HG03571 (cell line): ENCODE data around the gene RPL3.
"Not testable (repeated sequence)": the region's sequence is repeated elsewhere in the genome, so short reads cannot be mapped to it uniquely, and the experiment has no call there.

Experiments
- ATAC-seq: cut with Tn5 transposase; IDR thresholded peaks from one replicate; pipeline ENCODE4 v1.9.1; 2021; ENCODE audit not compliant: unreplicated experiment

Gene RPL3

DNA sequence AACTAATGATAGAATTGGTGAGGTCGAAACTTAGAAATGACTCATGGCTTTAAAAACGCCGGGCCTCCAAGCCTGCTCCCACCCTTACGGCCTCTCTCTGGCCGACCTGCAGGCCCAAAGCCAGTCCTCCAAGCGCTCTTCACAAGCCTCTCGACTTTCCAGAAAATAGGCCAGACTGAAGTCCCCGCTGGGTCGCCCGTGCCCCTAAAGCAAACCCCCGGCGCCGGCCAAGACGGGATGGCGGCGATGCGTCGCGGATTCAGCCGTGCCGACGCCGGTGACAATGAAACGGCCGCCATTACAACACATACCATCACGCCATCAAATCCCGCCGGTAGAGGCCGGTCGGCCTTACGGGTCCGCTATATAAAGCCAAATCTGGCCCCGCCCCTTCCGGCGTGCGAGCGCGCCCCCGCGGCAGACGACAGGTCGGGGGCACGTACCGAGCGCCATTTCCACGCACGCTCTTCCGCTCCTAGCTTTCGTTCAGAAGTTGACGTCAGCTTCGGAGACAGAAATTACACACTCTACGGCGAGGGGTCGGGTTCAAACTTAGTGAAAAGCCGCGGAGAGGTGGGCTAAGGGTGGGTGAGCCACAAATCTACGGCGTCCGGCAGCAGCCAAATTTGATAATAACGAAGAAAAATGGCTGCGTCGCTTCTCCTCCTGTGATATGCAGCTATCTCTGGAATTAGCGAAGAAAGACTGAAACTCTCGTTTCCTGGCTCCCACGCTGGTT lies at the start of gene RPL3:
TSS of gene RPL3 (minus strand) at position 340 of the 739 bp plus-strand sequence. CDS start at position 314, 26 bp downstream.
- peak; percentile 76 for ATAC-seq

GRCh38 chr22:39369186-39369585 lies 49.8 kb upstream of the RPL3 start:
- no peak for ATAC-seq

DNA sequence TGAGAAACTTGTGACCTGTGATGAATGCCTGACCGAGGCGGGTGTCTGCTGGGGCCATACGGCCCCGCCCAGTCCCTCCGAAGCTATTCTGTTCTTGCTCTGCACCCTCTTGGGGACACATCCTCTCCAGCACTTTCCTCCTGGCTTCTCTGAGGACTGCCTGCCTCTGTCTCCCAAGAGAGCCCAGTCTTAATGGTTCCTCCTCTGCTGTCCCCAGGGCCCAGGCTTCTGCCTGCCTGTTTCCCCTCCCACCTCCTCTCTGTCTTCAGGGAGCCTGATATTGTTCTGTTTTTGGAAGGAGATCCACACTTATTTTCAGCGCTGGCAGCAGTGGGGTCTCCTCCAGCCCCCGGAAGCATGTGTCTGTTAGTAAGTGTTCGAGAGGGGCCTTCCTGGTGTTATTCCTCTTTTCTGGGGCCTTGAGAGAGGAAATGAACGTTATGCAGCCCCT lies 49.1 kb upstream of the RPL3 start:
- no peak for ATAC-seq

DNA sequence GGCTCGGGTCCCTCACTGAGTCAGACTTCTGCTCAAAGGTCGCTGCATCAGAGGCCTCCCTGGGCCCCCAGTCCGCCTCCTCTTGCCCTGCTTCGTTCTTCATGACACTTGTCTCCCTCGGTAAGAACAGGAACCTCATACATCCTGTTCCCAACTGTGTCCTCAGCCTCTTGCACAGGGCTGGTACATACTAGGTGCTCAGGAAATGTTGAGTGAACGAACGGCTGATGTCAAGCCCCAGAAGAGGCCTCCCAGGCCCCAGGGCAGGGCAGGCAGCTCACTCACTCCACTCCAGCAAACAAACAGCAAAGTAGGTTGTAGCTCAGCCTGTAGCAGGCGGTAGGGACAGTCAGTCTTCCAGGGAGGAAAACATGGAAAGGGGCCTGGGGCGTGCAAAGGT lies 47.6 kb upstream of the RPL3 start:
- ATAC-seq, result no peak

DNA sequence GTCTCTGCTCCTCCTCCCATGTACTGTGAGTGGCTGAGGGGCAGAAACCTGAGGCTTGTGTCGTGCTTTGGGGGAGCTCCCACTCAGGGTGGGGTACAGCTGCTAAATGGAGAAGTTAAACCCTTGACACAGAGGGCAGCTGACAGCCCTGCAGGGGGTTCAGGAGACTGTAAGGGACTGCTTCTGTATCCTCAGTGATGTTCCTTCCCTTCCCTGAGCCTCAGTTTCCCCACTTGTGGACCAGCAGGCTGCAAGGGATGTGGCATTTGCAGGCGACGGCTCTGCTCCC lies 46.0 kb upstream of the RPL3 start:
- no peak for ATAC-seq

DNA sequence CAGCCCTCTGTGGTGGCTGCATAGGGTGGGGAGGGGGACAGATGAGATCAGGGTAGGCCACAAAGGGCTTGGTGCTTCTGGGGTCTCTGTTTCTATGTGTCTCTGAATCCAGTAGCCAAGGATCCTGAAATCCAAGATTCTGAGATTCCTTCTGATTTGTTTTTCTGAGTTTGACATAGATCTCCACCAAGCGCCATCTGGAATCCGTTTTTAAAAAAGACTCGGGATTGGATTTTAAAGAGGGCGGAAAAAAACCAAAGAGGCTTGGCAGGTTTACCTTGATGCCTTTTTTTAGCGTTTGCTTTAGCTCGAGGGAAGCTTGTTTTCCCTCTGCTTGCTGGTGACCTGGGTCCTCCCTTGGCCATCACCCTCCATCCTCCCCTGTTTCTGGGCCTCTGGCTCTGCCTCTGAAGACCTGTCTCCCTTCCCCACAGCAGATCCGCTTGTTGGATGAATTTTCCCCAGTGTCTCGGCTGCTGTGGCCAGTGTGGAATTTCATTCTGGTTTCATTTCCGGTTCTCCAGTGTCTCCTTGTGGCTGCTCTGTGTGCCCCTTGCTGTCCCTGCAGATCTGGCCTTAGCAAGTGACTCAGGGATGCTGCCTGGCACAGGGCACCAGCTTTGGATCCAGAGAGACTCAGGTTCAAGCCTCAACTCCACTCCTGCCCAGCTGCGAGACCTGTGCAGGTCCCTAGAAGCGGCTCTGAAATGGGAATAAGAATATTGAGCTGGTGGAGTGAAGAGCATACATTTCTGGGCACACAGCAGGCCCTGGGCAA lies 45.5 kb upstream of the RPL3 start:
- no peak for ATAC-seq

- ATAC-seq, result no peak
Observed at GRCh38 chr22:39363751-39364515, 44.5 kb upstream of the RPL3 start.

DNA sequence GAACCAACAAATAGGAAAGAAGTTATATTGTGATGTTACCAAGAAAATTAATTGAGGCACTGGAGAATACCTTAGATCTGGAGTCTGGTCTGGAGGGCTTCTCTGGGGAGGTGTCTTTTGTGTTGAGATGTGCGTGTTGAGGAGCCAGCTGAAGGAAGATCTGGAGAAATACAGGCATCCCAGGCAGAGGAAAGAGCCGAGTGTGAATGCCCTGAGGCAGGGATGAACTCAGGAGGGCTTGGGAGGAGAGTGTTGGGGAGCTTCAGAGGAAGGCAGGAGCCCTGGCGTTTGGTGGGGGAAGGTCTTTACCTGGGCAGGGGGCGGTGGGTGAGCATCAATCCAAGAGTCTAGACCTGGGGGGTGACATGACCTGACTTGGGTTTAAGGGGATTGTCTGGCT lies 43.5 kb upstream of the RPL3 start:
- ATAC-seq, result no peak

DNA sequence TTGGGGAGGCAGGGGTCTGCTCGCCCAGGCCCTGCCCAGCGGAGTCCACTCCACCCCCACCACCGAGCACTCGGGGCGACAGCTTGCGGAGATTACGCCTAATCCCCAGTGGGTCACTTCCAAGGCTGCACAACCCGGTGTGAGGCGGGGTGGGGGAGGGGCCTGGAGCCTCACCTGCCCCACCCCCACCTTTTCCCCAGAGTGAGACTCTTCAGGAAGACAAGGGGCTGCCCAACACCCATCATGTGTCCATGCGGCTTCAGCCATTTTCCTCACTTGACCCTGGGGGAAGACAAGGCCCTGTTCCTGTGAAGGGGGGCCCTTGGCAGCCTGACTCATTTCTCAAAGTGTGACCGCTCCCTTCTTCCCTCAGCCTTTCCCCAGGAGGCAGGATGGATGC lies 42.8 kb upstream of the RPL3 start:
- no peak for ATAC-seq

DNA sequence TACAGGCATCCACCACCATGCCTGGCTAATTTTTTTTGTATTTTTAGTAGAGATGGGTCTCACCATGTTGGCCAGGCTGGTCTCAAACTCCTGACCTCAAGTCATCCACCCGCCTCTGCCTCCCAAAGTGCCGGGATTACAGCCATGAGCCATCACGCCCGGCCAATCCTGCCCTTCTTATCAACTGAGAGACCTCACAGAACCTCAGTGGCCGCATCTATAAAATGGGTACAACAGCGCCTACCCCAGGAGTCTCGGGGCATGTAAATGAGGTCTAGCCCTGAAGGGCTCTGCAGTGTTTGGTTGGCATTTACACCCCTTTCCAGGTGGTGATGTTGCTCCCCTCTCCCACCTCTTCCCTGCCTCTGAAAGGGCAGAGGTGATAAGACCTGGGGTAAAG lies 42.1 kb upstream of the RPL3 start:
- ATAC-seq, result no peak

- no peak for ATAC-seq
Observed at GRCh38 chr22:39360674-39361413, 41.4 kb upstream of the RPL3 start.

GRCh38 chr22:39360242-39360641 lies 40.8 kb upstream of the RPL3 start:
- ATAC-seq, result no peak

- ATAC-seq, result no peak
Observed at GRCh38 chr22:39359659-39360195, 40.3 kb upstream of the RPL3 start.

DNA sequence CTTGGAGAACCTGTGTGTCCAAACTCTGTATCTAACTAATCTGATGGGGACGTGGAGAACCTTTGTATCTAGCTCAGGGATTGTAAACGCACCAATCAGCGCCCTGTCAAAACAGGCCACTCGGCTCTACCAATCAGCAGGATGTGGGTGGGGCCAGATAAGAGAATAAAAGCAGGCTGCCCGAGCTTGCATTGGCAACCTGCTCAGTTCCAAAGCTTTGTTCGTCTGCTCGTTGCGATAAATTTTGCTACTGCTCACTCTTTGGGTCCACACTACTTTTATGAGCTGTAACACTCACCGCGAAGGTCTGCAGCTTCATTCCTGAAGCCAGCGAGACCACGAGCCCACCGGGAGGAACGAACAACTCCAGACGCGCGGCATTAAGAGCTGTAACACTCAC lies 38.8 kb upstream of the RPL3 start:
- not testable (repeated sequence) for ATAC-seq

- not testable (repeated sequence) for ATAC-seq
Observed at GRCh38 chr22:39357110-39358108, 38.0 kb upstream of the RPL3 start.

DNA sequence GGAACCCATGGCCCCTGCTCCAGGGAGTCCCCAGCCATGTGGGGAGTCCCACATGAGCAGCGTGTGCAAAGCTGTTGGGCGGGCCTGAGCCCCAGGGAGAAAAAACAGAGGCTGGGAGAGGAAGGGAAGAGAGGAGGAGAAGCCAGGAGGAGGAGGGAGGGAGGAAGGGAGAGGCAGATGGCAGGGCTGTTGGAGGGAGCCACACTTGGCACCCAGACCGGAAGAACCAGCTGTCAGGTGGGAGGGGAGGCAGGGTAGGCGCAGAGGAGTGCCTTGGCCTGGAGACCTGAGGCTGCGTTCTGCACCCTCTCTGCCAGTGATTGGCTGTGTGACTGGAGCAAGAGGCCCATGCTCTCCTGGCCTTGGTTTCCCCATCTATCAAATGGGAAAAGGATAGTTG lies 37.0 kb upstream of the RPL3 start:
- ATAC-seq, result no peak

DNA sequence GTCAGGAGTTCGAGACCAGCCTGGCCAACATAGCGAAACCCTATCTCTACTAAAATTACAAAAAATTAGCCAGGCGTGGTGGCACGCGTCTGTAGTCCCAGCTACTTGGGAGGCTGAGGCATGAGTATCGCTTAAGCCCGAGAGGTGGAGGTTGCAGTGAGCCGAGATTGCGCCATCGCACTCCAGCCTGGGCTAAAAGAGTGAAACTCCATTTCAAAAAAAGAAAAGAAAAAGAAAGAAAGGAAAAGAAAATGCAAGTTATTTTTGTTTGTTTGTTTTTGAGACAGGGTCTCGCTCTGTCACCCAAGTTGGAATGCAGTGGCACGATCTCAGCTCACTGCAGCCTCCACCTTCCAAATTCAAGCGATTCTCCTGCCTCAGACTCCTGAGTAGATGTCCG lies 36.4 kb upstream of the RPL3 start:
- ATAC-seq, result not testable (repeated sequence)

GRCh38 chr22:39355080-39355479 lies 35.7 kb upstream of the RPL3 start:
- no peak for ATAC-seq

DNA sequence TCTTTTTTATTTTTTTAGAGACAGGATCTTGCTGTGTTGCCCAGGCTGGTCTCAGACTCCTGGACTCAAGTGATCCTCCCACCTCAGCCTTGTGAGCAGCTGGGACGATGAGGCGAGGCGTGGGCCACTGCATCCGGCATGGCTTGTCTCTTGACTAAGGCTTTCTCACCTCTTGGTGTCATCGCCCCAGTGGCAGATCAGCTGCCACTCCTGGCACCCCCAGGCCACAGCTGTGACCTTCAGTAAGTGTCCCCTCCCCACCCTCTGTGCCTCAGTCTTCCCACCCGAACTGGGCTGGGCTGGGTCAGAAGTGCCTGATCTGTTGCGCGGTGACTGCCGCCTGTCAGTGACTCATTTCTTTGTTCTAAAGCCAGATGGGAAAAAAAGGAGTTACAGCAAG lies 33.9 kb upstream of the RPL3 start:
- ATAC-seq, result no peak
